GM23338 (cell line): ENCODE measurements around the gene MAD1L1. TPM values are rescaled to one million over a fixed set of nuclear protein-coding genes. Genes with fewer than 3 reads are reported as not detected.

Experiments
- ATAC-seq: fragments of 200-7000 bp; cut with Tn5 transposase; 3 replicates; pipeline ENCODE4 v1.9.1; 2020
- DNase-seq: peaks from one replicate; pipeline ENCODE4 v3.0.0-alpha.2; 2015; ENCODE audit warnings: low spot score
- H2AFZ ChIP-seq: fragments of 200-600 bp; sonication (generic); 2 replicates; pipeline ENCODE4 v1.8.0; 2016; ENCODE audit warnings: antibody characterized with exemption, mild to moderate bottlenecking, moderate library complexity
- H3F3A ChIP-seq: fragments of 200-600 bp; sonication (generic); replicated peaks from 2 replicates; pipeline ENCODE4 v1.8.0; 2017; ENCODE audit warnings: antibody characterized with exemption, mixed run types, low read depth
- H3K27ac ChIP-seq: fragments of 200-600 bp; sonication (generic); 2 replicates; pipeline ENCODE4 v1.6.1; 2016; ENCODE audit warnings: low read depth
- H3K27me3 ChIP-seq: fragments of 200-600 bp; sonication (generic); 2 replicates; pipeline ENCODE4 v1.8.0; 2016; ENCODE audit warnings: mild to moderate bottlenecking, mixed run types, moderate library complexity; ENCODE audit not compliant: insufficient read depth
- H3K36me3 ChIP-seq: fragments of 200-600 bp; sonication (generic); 2 replicates; pipeline ENCODE4 v1.8.0; 2016; ENCODE audit warnings: mild to moderate bottlenecking; ENCODE audit not compliant: insufficient read depth
- H3K4me1 ChIP-seq: fragments of 200-600 bp; sonication (generic); 2 replicates; pipeline ENCODE4 v1.8.0; 2016; ENCODE audit warnings: mild to moderate bottlenecking, moderate library complexity; ENCODE audit not compliant: insufficient read depth
- H3K4me2 ChIP-seq: fragments of 200-600 bp; sonication (generic); 2 replicates; pipeline ENCODE4 v1.7.1; 2017; ENCODE audit warnings: mixed run types
- H3K4me3 ChIP-seq: fragments of 200-600 bp; sonication (generic); 2 replicates; pipeline ENCODE4 v1.6.1; 2016; ENCODE audit warnings: mixed run types
- H3K79me2 ChIP-seq: fragments of 200-600 bp; sonication (generic); replicated peaks from 2 replicates; pipeline ENCODE4 v1.8.0; 2017; ENCODE audit warnings: mild to moderate bottlenecking; ENCODE audit not compliant: insufficient read depth
- H3K9me2 ChIP-seq: fragments of 200-600 bp; sonication (generic); 2 replicates; pipeline ENCODE4 v1.8.0; 2017; ENCODE audit not compliant: insufficient read depth
- H4K20me1 ChIP-seq: fragments of 200-600 bp; sonication (generic); replicated peaks from 2 replicates; pipeline ENCODE4 v1.8.0; 2017; ENCODE audit warnings: mild to moderate bottlenecking; ENCODE audit not compliant: insufficient read depth
- H3K27ac Mint-ChIP-seq: 2 replicates; pipeline ENCODE4 v1.8.0; 2020; ENCODE audit warnings: inconsistent platforms, mild to moderate bottlenecking, moderate library complexity, mixed read lengths
- H3K27me3 Mint-ChIP-seq: 3 replicates; pipeline ENCODE4 v1.8.0; 2022; ENCODE audit warnings: low read depth, mild to moderate bottlenecking, moderate library complexity, mixed read lengths, inconsistent platforms; ENCODE audit not compliant: insufficient read depth, poor library complexity
- H3K36me3 Mint-ChIP-seq: 3 replicates; pipeline ENCODE4 v1.8.0; 2021; ENCODE audit warnings: low read depth, mild to moderate bottlenecking, inconsistent platforms, moderate library complexity, mixed read lengths
- H3K4me1 Mint-ChIP-seq: 3 replicates; pipeline ENCODE4 v1.8.0; 2020; ENCODE audit warnings: mild to moderate bottlenecking, inconsistent platforms, mixed read lengths
- H3K4me3 Mint-ChIP-seq: 3 replicates; pipeline ENCODE4 v1.8.0; 2021; ENCODE audit warnings: moderate library complexity, mild to moderate bottlenecking, inconsistent platforms, mixed read lengths
- H3K9me3 Mint-ChIP-seq: 3 replicates; pipeline ENCODE4 v1.8.0; 2020; ENCODE audit warnings: moderate library complexity, mild to moderate bottlenecking, inconsistent platforms, mixed read lengths
- CREB1 ChIP-seq: fragments of 250-450 bp; sonication (Bioruptor Pico); IDR thresholded peaks from 2 replicates; pipeline ENCODE4 v1.5.0; 2020; ENCODE audit warnings: low read depth, mild to moderate bottlenecking, moderate library complexity
- EZH2 ChIP-seq: fragments of 200-600 bp; sonication (generic); IDR thresholded peaks from one replicate; pipeline ENCODE4 v1.8.0; 2017; ENCODE audit warnings: antibody characterized with exemption, mild to moderate bottlenecking, low read depth; ENCODE audit not compliant: unreplicated experiment
- EZH2phosphoT487 ChIP-seq: fragments of 200-600 bp; sonication (generic); IDR thresholded peaks from one replicate; pipeline ENCODE4 v1.8.1; 2018; ENCODE audit warnings: antibody characterized with exemption; ENCODE audit not compliant: unreplicated experiment
- JUNB ChIP-seq: IDR thresholded peaks from one replicate; pipeline ENCODE4 v1.6.1; 2016; ENCODE audit warnings: antibody characterized with exemption; ENCODE audit not compliant: unreplicated experiment
- NANOG ChIP-seq: IDR thresholded peaks from 2 replicates; pipeline ENCODE4 v1.6.1; 2016; ENCODE audit warnings: antibody characterized with exemption, borderline replicate concordance
- POLR2AphosphoS5 ChIP-seq: IDR thresholded peaks from 2 replicates; pipeline ENCODE4 v1.6.1; 2016; ENCODE audit warnings: antibody characterized with exemption, low read depth
- STAT1 ChIP-seq: IDR thresholded peaks from one replicate; pipeline ENCODE4 v1.6.1; 2016; ENCODE audit warnings: antibody characterized with exemption; ENCODE audit not compliant: unreplicated experiment
- ZNF114 ChIP-seq: fragments of 250-450 bp; sonication (Bioruptor Pico); IDR thresholded peaks from 2 replicates; pipeline ENCODE4 v1.5.0; 2020; ENCODE audit warnings: mild to moderate bottlenecking, moderate library complexity
- polyA plus RNA-seq: library from polyadenylated mRNA; unstranded; fragments of >200 nt; fragmentation: Nextera tagmentation; extraction: Ambion mirVana; gene quantifications from 2 replicates; pipeline ENCODE4 v1.2.1, GENCODE V29; 2016
- total RNA-seq: library from RNA; depleted of rRNA; stranded (reverse); fragments of >200 nt; shearing (Covaris generic); gene quantifications from 2 replicates; pipeline ENCODE4 v1.2.3, GENCODE V29; 2014
- TF ChIP-seq, protein P1 (sequence below): IDR thresholded peaks from one replicate; pipeline ENCODE4 v1.6.1; 2018; ENCODE audit warnings: antibody characterized with exemption; ENCODE audit not compliant: unreplicated experiment
- TF ChIP-seq, protein P2 (sequence below): fragments of 250-450 bp; sonication (Bioruptor Pico); IDR thresholded peaks from 2 replicates; pipeline ENCODE4 v1.5.0; 2020; ENCODE audit warnings: mild to moderate bottlenecking, moderate library complexity
- TF ChIP-seq, protein P3 (sequence below), 2 experiments: fragments of 200-600 bp in 1 of 2; sonication (generic) in 1 of 2; conservative IDR thresholded peaks; 2 replicates each; pipeline versions ENCODE4 v1.5.1 to v1.6.1; 2016 to 2017; ENCODE audit warnings: antibody characterized with exemption in 2 of 2, low read depth in 2 of 2, mild to moderate bottlenecking in 2 of 2, moderate library complexity in 1 of 2
- TF ChIP-seq, protein P4 (sequence below): IDR thresholded peaks from 2 replicates; pipeline ENCODE4 v1.6.1; 2016; ENCODE audit warnings: antibody characterized with exemption

The MAD1L1 gene
- total and polyA plus RNA-seq, 2 experiments from 2014 or later: 40.3 to 59.3 TPM

DNA sequence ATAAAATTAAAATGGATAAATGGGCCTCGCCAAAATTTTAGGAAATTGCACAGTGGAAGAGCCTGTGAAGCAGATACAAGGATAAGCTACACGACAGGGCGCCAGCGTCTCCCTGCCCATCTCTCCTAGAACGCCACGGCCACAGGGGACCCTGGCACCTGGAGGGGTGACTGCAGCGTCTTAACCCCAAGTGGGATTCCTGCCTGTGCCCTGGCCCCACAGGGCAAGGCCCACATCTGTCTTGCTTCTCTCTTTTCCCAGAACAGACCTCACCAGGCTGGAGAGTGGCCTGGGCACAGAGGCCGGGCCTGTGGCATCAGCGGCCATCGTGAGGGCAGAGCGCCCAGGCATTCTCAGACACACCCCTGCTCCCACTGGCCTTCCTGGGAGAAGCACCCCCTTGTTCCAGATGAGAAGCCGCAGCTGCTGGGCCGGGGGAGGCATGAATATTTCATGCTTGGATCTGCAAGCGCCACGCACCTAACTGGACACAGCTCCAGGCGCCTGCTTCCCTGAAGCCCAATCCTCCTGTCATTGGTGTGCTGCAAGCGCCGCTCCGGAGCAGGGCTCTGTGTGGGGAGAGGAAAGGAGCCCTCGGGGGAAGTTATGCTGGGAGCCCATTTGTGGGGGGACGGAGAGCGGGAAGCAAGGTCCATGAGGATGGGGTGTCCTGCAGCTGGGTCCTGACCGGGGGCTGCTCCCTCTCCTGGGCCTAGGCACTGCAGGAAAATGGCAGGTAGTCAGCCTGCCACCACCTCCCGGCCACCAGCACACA is 409.2 kb downstream of the MAD1L1 start:
- DNase-seq (no peak), ATAC-seq (no peak)
- Histone ChIP-seq H3K27ac (no peak overlapping the region), H3K9me2 (no peaks in the 10 kb centered on the region), H3K79me2 (no peaks in the 10 kb centered on the region), H3K4me2 (no peak overlapping the region), H3K36me3 (no peaks in the 10 kb centered on the region), H3K4me1 (no peaks in the 10 kb centered on the region), H3K27me3 (no peaks in the 10 kb centered on the region), H3F3A (no peaks in the 10 kb centered on the region), H2AFZ (no peak overlapping the region), H3K4me3 (no peak overlapping the region), H4K20me1 (no peaks in the 10 kb centered on the region)
- H3K4me3 Mint-ChIP-seq: no peak overlapping the region
- H3K9me3 Mint-ChIP-seq: peaks cover under 1% of the 10 kb centered on the region; the same call in 2 of the 3 replicates
- H3K4me1 Mint-ChIP-seq: peaks cover 7% of the 10 kb centered on the region; the same call in 2 of the 3 replicates
- peaks cover under 1% of the 10 kb centered on the region for H3K36me3 Mint-ChIP-seq
- no peak overlapping the region for H3K27ac Mint-ChIP-seq
- TF ChIP-seq, protein P1, sequence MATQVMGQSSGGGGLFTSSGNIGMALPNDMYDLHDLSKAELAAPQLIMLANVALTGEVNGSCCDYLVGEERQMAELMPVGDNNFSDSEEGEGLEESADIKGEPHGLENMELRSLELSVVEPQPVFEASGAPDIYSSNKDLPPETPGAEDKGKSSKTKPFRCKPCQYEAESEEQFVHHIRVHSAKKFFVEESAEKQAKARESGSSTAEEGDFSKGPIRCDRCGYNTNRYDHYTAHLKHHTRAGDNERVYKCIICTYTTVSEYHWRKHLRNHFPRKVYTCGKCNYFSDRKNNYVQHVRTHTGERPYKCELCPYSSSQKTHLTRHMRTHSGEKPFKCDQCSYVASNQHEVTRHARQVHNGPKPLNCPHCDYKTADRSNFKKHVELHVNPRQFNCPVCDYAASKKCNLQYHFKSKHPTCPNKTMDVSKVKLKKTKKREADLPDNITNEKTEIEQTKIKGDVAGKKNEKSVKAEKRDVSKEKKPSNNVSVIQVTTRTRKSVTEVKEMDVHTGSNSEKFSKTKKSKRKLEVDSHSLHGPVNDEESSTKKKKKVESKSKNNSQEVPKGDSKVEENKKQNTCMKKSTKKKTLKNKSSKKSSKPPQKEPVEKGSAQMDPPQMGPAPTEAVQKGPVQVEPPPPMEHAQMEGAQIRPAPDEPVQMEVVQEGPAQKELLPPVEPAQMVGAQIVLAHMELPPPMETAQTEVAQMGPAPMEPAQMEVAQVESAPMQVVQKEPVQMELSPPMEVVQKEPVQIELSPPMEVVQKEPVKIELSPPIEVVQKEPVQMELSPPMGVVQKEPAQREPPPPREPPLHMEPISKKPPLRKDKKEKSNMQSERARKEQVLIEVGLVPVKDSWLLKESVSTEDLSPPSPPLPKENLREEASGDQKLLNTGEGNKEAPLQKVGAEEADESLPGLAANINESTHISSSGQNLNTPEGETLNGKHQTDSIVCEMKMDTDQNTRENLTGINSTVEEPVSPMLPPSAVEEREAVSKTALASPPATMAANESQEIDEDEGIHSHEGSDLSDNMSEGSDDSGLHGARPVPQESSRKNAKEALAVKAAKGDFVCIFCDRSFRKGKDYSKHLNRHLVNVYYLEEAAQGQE: no peak
- TF ChIP-seq, protein P2, sequence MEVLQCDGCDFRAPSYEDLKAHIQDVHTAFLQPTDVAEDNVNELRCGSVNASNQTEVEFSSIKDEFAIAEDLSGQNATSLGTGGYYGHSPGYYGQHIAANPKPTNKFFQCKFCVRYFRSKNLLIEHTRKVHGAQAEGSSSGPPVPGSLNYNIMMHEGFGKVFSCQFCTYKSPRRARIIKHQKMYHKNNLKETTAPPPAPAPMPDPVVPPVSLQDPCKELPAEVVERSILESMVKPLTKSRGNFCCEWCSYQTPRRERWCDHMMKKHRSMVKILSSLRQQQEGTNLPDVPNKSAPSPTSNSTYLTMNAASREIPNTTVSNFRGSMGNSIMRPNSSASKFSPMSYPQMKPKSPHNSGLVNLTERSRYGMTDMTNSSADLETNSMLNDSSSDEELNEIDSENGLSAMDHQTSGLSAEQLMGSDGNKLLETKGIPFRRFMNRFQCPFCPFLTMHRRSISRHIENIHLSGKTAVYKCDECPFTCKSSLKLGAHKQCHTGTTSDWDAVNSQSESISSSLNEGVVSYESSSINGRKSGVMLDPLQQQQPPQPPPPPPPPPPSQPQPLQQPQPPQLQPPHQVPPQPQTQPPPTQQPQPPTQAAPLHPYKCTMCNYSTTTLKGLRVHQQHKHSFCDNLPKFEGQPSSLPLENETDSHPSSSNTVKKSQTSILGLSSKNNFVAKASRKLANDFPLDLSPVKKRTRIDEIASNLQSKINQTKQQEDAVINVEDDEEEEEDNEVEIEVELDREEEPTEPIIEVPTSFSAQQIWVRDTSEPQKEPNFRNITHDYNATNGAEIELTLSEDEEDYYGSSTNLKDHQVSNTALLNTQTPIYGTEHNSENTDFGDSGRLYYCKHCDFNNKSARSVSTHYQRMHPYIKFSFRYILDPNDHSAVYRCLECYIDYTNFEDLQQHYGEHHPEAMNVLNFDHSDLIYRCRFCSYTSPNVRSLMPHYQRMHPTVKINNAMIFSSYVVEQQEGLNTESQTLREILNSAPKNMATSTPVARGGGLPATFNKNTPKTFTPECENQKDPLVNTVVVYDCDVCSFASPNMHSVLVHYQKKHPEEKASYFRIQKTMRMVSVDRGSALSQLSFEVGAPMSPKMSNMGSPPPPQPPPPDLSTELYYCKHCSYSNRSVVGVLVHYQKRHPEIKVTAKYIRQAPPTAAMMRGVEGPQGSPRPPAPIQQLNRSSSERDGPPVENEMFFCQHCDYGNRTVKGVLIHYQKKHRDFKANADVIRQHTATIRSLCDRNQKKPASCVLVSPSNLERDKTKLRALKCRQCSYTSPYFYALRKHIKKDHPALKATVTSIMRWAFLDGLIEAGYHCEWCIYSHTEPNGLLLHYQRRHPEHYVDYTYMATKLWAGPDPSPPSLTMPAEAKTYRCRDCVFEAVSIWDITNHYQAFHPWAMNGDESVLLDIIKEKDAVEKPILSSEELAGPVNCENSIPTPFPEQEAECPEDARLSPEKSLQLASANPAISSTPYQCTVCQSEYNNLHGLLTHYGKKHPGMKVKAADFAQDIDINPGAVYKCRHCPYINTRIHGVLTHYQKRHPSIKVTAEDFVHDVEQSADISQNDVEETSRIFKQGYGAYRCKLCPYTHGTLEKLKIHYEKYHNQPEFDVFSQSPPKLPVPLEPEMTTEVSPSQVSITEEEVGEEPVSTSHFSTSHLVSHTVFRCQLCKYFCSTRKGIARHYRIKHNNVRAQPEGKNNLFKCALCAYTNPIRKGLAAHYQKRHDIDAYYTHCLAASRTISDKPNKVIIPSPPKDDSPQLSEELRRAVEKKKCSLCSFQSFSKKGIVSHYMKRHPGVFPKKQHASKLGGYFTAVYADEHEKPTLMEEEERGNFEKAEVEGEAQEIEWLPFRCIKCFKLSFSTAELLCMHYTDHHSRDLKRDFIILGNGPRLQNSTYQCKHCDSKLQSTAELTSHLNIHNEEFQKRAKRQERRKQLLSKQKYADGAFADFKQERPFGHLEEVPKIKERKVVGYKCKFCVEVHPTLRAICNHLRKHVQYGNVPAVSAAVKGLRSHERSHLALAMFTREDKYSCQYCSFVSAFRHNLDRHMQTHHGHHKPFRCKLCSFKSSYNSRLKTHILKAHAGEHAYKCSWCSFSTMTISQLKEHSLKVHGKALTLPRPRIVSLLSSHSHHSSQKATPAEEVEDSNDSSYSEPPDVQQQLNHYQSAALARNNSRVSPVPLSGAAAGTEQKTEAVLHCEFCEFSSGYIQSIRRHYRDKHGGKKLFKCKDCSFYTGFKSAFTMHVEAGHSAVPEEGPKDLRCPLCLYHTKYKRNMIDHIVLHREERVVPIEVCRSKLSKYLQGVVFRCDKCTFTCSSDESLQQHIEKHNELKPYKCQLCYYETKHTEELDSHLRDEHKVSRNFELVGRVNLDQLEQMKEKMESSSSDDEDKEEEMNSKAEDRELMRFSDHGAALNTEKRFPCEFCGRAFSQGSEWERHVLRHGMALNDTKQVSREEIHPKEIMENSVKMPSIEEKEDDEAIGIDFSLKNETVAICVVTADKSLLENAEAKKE (CRISPR knock-in tag): no peak
- TF ChIP-seq, protein P3, sequence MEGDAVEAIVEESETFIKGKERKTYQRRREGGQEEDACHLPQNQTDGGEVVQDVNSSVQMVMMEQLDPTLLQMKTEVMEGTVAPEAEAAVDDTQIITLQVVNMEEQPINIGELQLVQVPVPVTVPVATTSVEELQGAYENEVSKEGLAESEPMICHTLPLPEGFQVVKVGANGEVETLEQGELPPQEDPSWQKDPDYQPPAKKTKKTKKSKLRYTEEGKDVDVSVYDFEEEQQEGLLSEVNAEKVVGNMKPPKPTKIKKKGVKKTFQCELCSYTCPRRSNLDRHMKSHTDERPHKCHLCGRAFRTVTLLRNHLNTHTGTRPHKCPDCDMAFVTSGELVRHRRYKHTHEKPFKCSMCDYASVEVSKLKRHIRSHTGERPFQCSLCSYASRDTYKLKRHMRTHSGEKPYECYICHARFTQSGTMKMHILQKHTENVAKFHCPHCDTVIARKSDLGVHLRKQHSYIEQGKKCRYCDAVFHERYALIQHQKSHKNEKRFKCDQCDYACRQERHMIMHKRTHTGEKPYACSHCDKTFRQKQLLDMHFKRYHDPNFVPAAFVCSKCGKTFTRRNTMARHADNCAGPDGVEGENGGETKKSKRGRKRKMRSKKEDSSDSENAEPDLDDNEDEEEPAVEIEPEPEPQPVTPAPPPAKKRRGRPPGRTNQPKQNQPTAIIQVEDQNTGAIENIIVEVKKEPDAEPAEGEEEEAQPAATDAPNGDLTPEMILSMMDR (conservative IDR thresholded peaks at IDR 0.05; ENCODE audit: low read depth in 2 of 2): no peak
- TF ChIP-seq EZH2phosphoT487 (no peak), ZNF114 (CRISPR knock-in tag) (no peak), NANOG (no peak), POLR2AphosphoS5 (no peak), CREB1 (CRISPR knock-in tag) (no peak), STAT1 (no peak), JUNB (no peak), EZH2 (no peak)
- TF ChIP-seq, protein P4, sequence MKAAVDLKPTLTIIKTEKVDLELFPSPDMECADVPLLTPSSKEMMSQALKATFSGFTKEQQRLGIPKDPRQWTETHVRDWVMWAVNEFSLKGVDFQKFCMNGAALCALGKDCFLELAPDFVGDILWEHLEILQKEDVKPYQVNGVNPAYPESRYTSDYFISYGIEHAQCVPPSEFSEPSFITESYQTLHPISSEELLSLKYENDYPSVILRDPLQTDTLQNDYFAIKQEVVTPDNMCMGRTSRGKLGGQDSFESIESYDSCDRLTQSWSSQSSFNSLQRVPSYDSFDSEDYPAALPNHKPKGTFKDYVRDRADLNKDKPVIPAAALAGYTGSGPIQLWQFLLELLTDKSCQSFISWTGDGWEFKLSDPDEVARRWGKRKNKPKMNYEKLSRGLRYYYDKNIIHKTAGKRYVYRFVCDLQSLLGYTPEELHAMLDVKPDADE: no peak
- peaks cover 10% of the 10 kb centered on the region for H3K27me3 Mint-ChIP-seq
